ENCODE data around the gene CD58. TPM values are rescaled to one million over a fixed set of nuclear protein-coding genes. Genes with fewer than 3 reads are reported as not detected.

Gene CD58
- total RNA-seq, 1 donor, result 23.5 TPM

- no peak for DNase-seq (ENCODE audit: insufficient read length, low spot score, missing footprints)
- H3K27me3 ChIP-seq (ENCODE audit: insufficient read depth, low read length), result no peaks in the 10 kb centered on the region
- no peak overlapping the region for H3K4me2 ChIP-seq (ENCODE audit: insufficient read depth, low read length)
- no peaks in the 10 kb centered on the region for H3K36me3 ChIP-seq (ENCODE audit: insufficient read depth, low read length)
- H3K79me2 ChIP-seq (ENCODE audit: insufficient read depth, low read length), result peaks cover 34% of the 10 kb centered on the region
- peaks cover 13% of the 10 kb centered on the region for H3K4me1 ChIP-seq (ENCODE audit: insufficient read depth, low read length)
- H3K9me3 ChIP-seq (ENCODE audit: low read depth, low read length), result no peaks in the 10 kb centered on the region
- H3K27ac ChIP-seq (ENCODE audit: low read depth, low read length), result no peak overlapping the region
- no peak overlapping the region for H2AFZ ChIP-seq (ENCODE audit: low read length)
- H3K4me3 ChIP-seq (ENCODE audit: insufficient read depth, low read length), result no peak overlapping the region
- H4K20me1 ChIP-seq (ENCODE audit: insufficient read depth, low read length), result no peaks in the 10 kb centered on the region
- no peak for TF ChIP-seq CTCF (IDR thresholded peaks at IDR 0.05; ENCODE audit: extremely low read depth, low read depth, low read length)
These were observed 9.9 kb downstream of the CD58 start for GRCh38 chr1:116560704-116561490.

GRCh38 chr1:116559304-116559761 is 11.5 kb downstream of the CD58 start:
- Histone ChIP-seq H3K9me3 (ENCODE audit: low read depth, low read length) (no peaks in the 10 kb centered on the region), H3K4me2 (ENCODE audit: insufficient read depth, low read length) (no peak overlapping the region), H4K20me1 (ENCODE audit: insufficient read depth, low read length) (no peaks in the 10 kb centered on the region), H3K79me2 (ENCODE audit: insufficient read depth, low read length) (peaks cover 30% of the 10 kb centered on the region), H3K27ac (ENCODE audit: low read depth, low read length) (no peak overlapping the region), H3K4me1 (ENCODE audit: insufficient read depth, low read length) (peaks cover 11% of the 10 kb centered on the region), H3K4me3 (ENCODE audit: insufficient read depth, low read length) (no peak overlapping the region), H2AFZ (ENCODE audit: low read length) (no peak overlapping the region), H3K27me3 (ENCODE audit: insufficient read depth, low read length) (no peaks in the 10 kb centered on the region), H3K36me3 (ENCODE audit: insufficient read depth, low read length) (no peaks in the 10 kb centered on the region)
- no peak for TF ChIP-seq CTCF (IDR thresholded peaks at IDR 0.05; ENCODE audit: extremely low read depth, low read depth, low read length)
- no peak for DNase-seq (ENCODE audit: insufficient read length, low spot score, missing footprints)

- peaks cover 11% of the 10 kb centered on the region for H3K4me1 ChIP-seq (ENCODE audit: insufficient read depth, low read length)
- no peak overlapping the region for H3K4me3 ChIP-seq (ENCODE audit: insufficient read depth, low read length)
- H3K36me3 ChIP-seq (ENCODE audit: insufficient read depth, low read length), result no peaks in the 10 kb centered on the region
- no peak overlapping the region for H3K27ac ChIP-seq (ENCODE audit: low read depth, low read length)
- peaks cover 31% of the 10 kb centered on the region for H3K79me2 ChIP-seq (ENCODE audit: insufficient read depth, low read length)
- no peaks in the 10 kb centered on the region for H3K27me3 ChIP-seq (ENCODE audit: insufficient read depth, low read length)
- H2AFZ ChIP-seq (ENCODE audit: low read length), result no peak overlapping the region
- no peak overlapping the region for H3K4me2 ChIP-seq (ENCODE audit: insufficient read depth, low read length)
- H3K9me3 ChIP-seq (ENCODE audit: low read depth, low read length), result no peaks in the 10 kb centered on the region
- TF ChIP-seq CTCF (IDR thresholded peaks at IDR 0.05; ENCODE audit: extremely low read depth, low read depth, low read length), result no peak
- no peaks in the 10 kb centered on the region for H4K20me1 ChIP-seq (ENCODE audit: insufficient read depth, low read length)
- DNase-seq (ENCODE audit: insufficient read length, low spot score, missing footprints), result no peak
These were observed 12.3 kb downstream of the CD58 start for GRCh38 chr1:116558571-116558970.

GRCh38 chr1:116558140-116558549 is 12.7 kb downstream of the CD58 start:
- H2AFZ ChIP-seq (ENCODE audit: low read length), result no peak overlapping the region
- no peaks in the 10 kb centered on the region for H4K20me1 ChIP-seq (ENCODE audit: insufficient read depth, low read length)
- no peak for DNase-seq (ENCODE audit: insufficient read length, low spot score, missing footprints)
- no peaks in the 10 kb centered on the region for H3K9me3 ChIP-seq (ENCODE audit: low read depth, low read length)
- H3K27me3 ChIP-seq (ENCODE audit: insufficient read depth, low read length), result no peaks in the 10 kb centered on the region
- no peak overlapping the region for H3K27ac ChIP-seq (ENCODE audit: low read depth, low read length)
- H3K4me1 ChIP-seq (ENCODE audit: insufficient read depth, low read length), result peaks cover 11% of the 10 kb centered on the region
- no peaks in the 10 kb centered on the region for H3K36me3 ChIP-seq (ENCODE audit: insufficient read depth, low read length)
- peaks cover 33% of the 10 kb centered on the region for H3K79me2 ChIP-seq (ENCODE audit: insufficient read depth, low read length)
- TF ChIP-seq CTCF (IDR thresholded peaks at IDR 0.05; ENCODE audit: extremely low read depth, low read depth, low read length), result no peak
- H3K4me3 ChIP-seq (ENCODE audit: insufficient read depth, low read length), result no peak overlapping the region
- H3K4me2 ChIP-seq (ENCODE audit: insufficient read depth, low read length), result no peak overlapping the region

Measured in osteoblast (primary cell).